ENCODE data around the gene HSF2. TPM values are rescaled to one million over a fixed set of nuclear protein-coding genes. Genes with fewer than 3 reads are reported as not detected.

HSF2 gene
- total and polyA plus RNA-seq, 2 donors (not counting 1 experiment from before 2014, with no cell fraction given) = 10.6 to 10.8 TPM

GRCh38 chr6:122445274-122445673 is 45.8 kb downstream of the HSF2 start:
- intact Hi-C loops (cut with micrococcal nuclease) = no loop called here
- TF ChIP-seq, protein P1, sequence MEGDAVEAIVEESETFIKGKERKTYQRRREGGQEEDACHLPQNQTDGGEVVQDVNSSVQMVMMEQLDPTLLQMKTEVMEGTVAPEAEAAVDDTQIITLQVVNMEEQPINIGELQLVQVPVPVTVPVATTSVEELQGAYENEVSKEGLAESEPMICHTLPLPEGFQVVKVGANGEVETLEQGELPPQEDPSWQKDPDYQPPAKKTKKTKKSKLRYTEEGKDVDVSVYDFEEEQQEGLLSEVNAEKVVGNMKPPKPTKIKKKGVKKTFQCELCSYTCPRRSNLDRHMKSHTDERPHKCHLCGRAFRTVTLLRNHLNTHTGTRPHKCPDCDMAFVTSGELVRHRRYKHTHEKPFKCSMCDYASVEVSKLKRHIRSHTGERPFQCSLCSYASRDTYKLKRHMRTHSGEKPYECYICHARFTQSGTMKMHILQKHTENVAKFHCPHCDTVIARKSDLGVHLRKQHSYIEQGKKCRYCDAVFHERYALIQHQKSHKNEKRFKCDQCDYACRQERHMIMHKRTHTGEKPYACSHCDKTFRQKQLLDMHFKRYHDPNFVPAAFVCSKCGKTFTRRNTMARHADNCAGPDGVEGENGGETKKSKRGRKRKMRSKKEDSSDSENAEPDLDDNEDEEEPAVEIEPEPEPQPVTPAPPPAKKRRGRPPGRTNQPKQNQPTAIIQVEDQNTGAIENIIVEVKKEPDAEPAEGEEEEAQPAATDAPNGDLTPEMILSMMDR (IDR thresholded peaks at IDR 0.05) = no peak
- TF ChIP-seq EZH2 (IDR thresholded peaks at IDR 0.05; ENCODE audit: borderline replicate concordance, insufficient read depth, low read depth, low read length, poor library complexity, severe bottlenecking) = no peak
- H3K4me1 Mint-ChIP-seq = peaks cover 4% of the 10 kb centered on the region
- H2AFZ ChIP-seq (ENCODE audit: insufficient read depth, low read depth, low read length, poor library complexity, severe bottlenecking) = no peak overlapping the region
- ATAC-seq (ENCODE audit: low read depth) = no peak
- ChIA-PET CTCF (no interaction called here), POLR2A (no interaction called here)
- no peak overlapping the region for H3K4me3 Mint-ChIP-seq
- no peaks in the 10 kb centered on the region for H3K9me3 ChIP-seq (ENCODE audit: control extremely low read depth in 1 of 3, control insufficient read depth in 2 of 3, insufficient read depth in 1 of 3, low read length in 2 of 3)
- H3K27me3 Mint-ChIP-seq = no peaks in the 10 kb centered on the region
- peaks cover 2% of the 10 kb centered on the region for H3K9me3 Mint-ChIP-seq (ENCODE audit: insufficient read depth)
- peaks cover 11 to 63% of the 10 kb centered on the region in 2 experiments for H3K36me3 ChIP-seq (replicated peaks in 1 of 2; ENCODE audit: control extremely low read depth in 1 of 2, control insufficient read depth in 1 of 2, extremely low read depth in 1 of 2, insufficient read depth in 2 of 2, low read length in 1 of 2)
- peaks cover 9% of the 10 kb centered on the region for H4K20me1 ChIP-seq (ENCODE audit: control insufficient read depth, insufficient read depth, low read length, poor library complexity, severe bottlenecking)
- no peak overlapping the region for H3K27ac Mint-ChIP-seq
- no peaks in the 10 kb centered on the region for H3K4me1 ChIP-seq (ENCODE audit: control insufficient read depth in 2 of 2, insufficient read depth in 2 of 2, low read length in 2 of 2)
- no peak overlapping the region for H3K4me3 ChIP-seq (ENCODE audit: control extremely low read depth in 1 of 5, extremely low read depth in 1 of 5, insufficient read depth in 1 of 5, low read depth in 2 of 5, low read length in 4 of 5)
- H3K4me2 ChIP-seq (replicated peaks; ENCODE audit: low read depth, low read length, poor library complexity, severe bottlenecking) = no peak overlapping the region
- H3K79me2 ChIP-seq (ENCODE audit: control insufficient read depth, insufficient read depth, low read length) = no peaks in the 10 kb centered on the region
- no peak overlapping the region for H3K9ac ChIP-seq (ENCODE audit: low read length)
- no peak for DNase-seq
- H3K27ac ChIP-seq (ENCODE audit: low read length in 2 of 2) = no peak overlapping the region
- H3K27me3 ChIP-seq (replicated peaks in 1 of 4; ENCODE audit: control extremely low read depth in 1 of 4, control insufficient read depth in 3 of 4, insufficient read depth in 4 of 4, low read length in 3 of 4) = no peaks in the 10 kb centered on the region
- no CpG with 5 or more reads among the region's 1 CpG for WGBS (ENCODE audit: insufficient coverage)

- TF ChIP-seq EZH2 (IDR thresholded peaks at IDR 0.05; ENCODE audit: borderline replicate concordance, insufficient read depth, low read depth, low read length, poor library complexity, severe bottlenecking) = no peak
- TF ChIP-seq, protein P1 (IDR thresholded peaks at IDR 0.05) = no peak
- no peaks in the 10 kb centered on the region for H3K27me3 Mint-ChIP-seq
- ChIA-PET CTCF (interaction anchor here (0.8 kb wide), 1 partner anchor 21 kb away, joined by 3 read pairs; no protein-coding TSS in a partner anchor), POLR2A (no interaction called here)
- Histone ChIP-seq H3K36me3 (replicated peaks in 1 of 2; ENCODE audit: control extremely low read depth in 1 of 2, control insufficient read depth in 1 of 2, extremely low read depth in 1 of 2, insufficient read depth in 2 of 2, low read length in 1 of 2) (peaks cover 20 to 84% of the 10 kb centered on the region in 2 experiments), H3K4me2 (replicated peaks; ENCODE audit: low read depth, low read length, poor library complexity, severe bottlenecking) (no peak overlapping the region), H3K4me3 (ENCODE audit: control extremely low read depth in 1 of 5, extremely low read depth in 1 of 5, insufficient read depth in 1 of 5, low read depth in 2 of 5, low read length in 4 of 5) (no peak overlapping the region), H3K79me2 (ENCODE audit: control insufficient read depth, insufficient read depth, low read length) (peaks cover 5% of the 10 kb centered on the region), H3K27me3 (replicated peaks in 1 of 4; ENCODE audit: control extremely low read depth in 1 of 4, control insufficient read depth in 3 of 4, insufficient read depth in 4 of 4, low read length in 3 of 4) (no peaks in the 10 kb centered on the region), H3K27ac (ENCODE audit: low read length in 2 of 2) (no peak overlapping the region), H2AFZ (ENCODE audit: insufficient read depth, low read depth, low read length, poor library complexity, severe bottlenecking) (no peak overlapping the region), H4K20me1 (ENCODE audit: control insufficient read depth, insufficient read depth, low read length, poor library complexity, severe bottlenecking) (peaks cover 31% of the 10 kb centered on the region), H3K9me3 (ENCODE audit: control extremely low read depth in 1 of 3, control insufficient read depth in 2 of 3, insufficient read depth in 1 of 3, low read length in 2 of 3) (no peaks in the 10 kb centered on the region), H3K9ac (ENCODE audit: low read length) (no peak overlapping the region), H3K4me1 (ENCODE audit: control insufficient read depth in 2 of 2, insufficient read depth in 2 of 2, low read length in 2 of 2) (no peaks in the 10 kb centered on the region)
- peaks cover 4% of the 10 kb centered on the region for H3K4me1 Mint-ChIP-seq
- H3K27ac Mint-ChIP-seq = no peak overlapping the region
- no CpG with 5 or more reads among the region's 1 CpG for WGBS (ENCODE audit: insufficient coverage)
- H3K9me3 Mint-ChIP-seq (ENCODE audit: insufficient read depth) = no peaks in the 10 kb centered on the region
- intact Hi-C loops (cut with micrococcal nuclease) = no loop called here
- no peak overlapping the region for H3K4me3 Mint-ChIP-seq
- ATAC-seq (ENCODE audit: low read depth) (no peak), DNase-seq (no peak)
Observed at GRCh38 chr6:122449069-122449468, 49.6 kb downstream of the HSF2 start.

All from B cell (primary cell).